Loucy (cell line): ENCODE results near the gene OR51G2.

Source experiments
- CTCF ChIP-seq: fragments of 200-600 bp; sonication (generic); conservative IDR thresholded peaks from 2 replicates; pipeline ENCODE4 v1.5.1; 2014; ENCODE audit warnings: mild to moderate bottlenecking, antibody characterized with exemption, low read length
- EZH2phosphoT487 ChIP-seq: fragments of 200-600 bp; IDR thresholded peaks from 2 replicates; pipeline ENCODE4 v1.6.1; 2018; ENCODE audit warnings: antibody characterized with exemption, mild to moderate bottlenecking, moderate library complexity, borderline replicate concordance

GRCh38 chr11:4916581-4916980, 2.6 kb downstream of the OR51G2 start:
- no peak for TF ChIP-seq CTCF
- TF ChIP-seq EZH2phosphoT487, result no peak
